Left lung (tissue), 10 donors: ENCODE measurements around the gene WDR33. TPM values are rescaled to one million over a fixed set of nuclear protein-coding genes. Genes with fewer than 3 reads are reported as not detected.
A peak's percentile ranks its signal among the peaks of the same experiment; 100 is the strongest.

Source experiments
- ATAC-seq: fragments of 200-7000 bp; cut with Tn5 transposase; one replicate; pipeline ENCODE4 v1.9.1; 2020; ENCODE audit warnings: moderate library complexity
- DNase-seq, 4 donors: peaks; one replicate each; pipeline ENCODE4 v3.0.0-alpha.2; 2013 to 2020
- H3K27ac ChIP-seq, 2 donors: fragments of 200-600 bp; sonication (generic) in 1 of 2; one replicate each; pipeline versions ENCODE4 v1.5.0 to v1.8.0; 2020 to 2021
- H3K27me3 ChIP-seq, 2 donors: fragments of 200-600 bp; sonication (generic) in 1 of 2; one replicate each; pipeline versions ENCODE4 v1.5.0 to v1.8.0; 2020 to 2021
- H3K36me3 ChIP-seq, 2 donors: fragments of 200-600 bp; sonication (generic) in 1 of 2; one replicate each; pipeline versions ENCODE4 v1.5.0 to v1.8.0; 2020 to 2021
- H3K4me1 ChIP-seq, 2 donors: fragments of 200-600 bp; one replicate each; pipeline ENCODE4 v1.8.0; 2021
- H3K4me3 ChIP-seq, 2 donors: fragments of 200-600 bp; sonication (generic) in 1 of 2; one replicate each; pipeline versions ENCODE4 v1.5.0 to v1.8.0; 2020 to 2021; ENCODE audit warnings: mild to moderate bottlenecking in 1 of 2
- H3K9me3 ChIP-seq, 2 donors: fragments of 200-600 bp; sonication (generic) in 1 of 2; one replicate each; pipeline versions ENCODE4 v1.5.0 to v1.8.0; 2020 to 2021
- intact Hi-C, 2 donors: fragments of 100-400 bp; cut with DNase I; formaldehyde crosslinking; loops; one replicate each; pipeline versions ENCODE4 v1.11.2 to v1.14.2; 2022
- polyA plus RNA-seq, 6 donors: library from polyadenylated mRNA; unstranded; fragments of 120-200 nt; gene quantifications; one replicate each; pipeline ENCODE4 v1.2.1, GENCODE V29; 2013; ENCODE audit not compliant: insufficient read length in 6 of 6
- total RNA-seq, 2 donors: library from RNA; stranded (reverse); fragmentation: NEBNext Ultra II Directional; extraction: Animal tissue kit (Norgen Biotek cat#: 25700); gene quantifications; one replicate each; pipeline ENCODE4 v1.2.1, GENCODE V29; 2021
- TF ChIP-seq, protein P1 (sequence below), 2 donors: fragments of 200-600 bp; sonication (generic) in 1 of 2; IDR thresholded peaks; one replicate each; pipeline versions ENCODE4 v1.5.0 to v1.8.0; 2021; ENCODE audit warnings: antibody characterized with exemption in 2 of 2
- donor health status: DM: no; HTN: yes; CAD: no.
- donor health status: DM: no; HTN: no; CAD: no.

The WDR33 gene
- total and polyA plus RNA-seq, 8 donors, result 46.4 to 57.5 (median 50.8) TPM

DNA sequence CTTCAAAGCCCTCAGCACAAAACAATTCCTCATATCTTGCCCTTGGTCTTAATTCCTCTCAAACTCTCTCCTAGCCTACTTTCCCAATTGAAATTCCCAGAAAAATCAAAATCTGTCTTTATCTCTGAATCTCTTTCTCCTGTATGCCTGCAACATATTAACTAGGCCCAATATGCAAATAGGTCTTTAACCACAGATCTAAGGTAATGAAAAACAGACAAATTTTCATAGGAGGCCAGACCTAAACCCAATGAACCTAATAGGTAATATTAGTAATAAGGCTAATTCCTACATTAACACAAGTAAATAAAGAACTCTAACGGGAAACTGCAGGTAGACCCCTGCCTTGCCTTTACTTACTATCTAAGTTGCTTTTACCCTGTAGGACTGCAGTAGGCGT, 41.4 kb downstream of the WDR33 start:
- intact Hi-C loops, result no loop called here
- TF ChIP-seq, protein P1, sequence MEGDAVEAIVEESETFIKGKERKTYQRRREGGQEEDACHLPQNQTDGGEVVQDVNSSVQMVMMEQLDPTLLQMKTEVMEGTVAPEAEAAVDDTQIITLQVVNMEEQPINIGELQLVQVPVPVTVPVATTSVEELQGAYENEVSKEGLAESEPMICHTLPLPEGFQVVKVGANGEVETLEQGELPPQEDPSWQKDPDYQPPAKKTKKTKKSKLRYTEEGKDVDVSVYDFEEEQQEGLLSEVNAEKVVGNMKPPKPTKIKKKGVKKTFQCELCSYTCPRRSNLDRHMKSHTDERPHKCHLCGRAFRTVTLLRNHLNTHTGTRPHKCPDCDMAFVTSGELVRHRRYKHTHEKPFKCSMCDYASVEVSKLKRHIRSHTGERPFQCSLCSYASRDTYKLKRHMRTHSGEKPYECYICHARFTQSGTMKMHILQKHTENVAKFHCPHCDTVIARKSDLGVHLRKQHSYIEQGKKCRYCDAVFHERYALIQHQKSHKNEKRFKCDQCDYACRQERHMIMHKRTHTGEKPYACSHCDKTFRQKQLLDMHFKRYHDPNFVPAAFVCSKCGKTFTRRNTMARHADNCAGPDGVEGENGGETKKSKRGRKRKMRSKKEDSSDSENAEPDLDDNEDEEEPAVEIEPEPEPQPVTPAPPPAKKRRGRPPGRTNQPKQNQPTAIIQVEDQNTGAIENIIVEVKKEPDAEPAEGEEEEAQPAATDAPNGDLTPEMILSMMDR (IDR thresholded peaks at IDR 0.05), result no peak
- H3K36me3 ChIP-seq, result peaks cover 0 to 44% of the 10 kb centered on the region in 2 donors

DNA sequence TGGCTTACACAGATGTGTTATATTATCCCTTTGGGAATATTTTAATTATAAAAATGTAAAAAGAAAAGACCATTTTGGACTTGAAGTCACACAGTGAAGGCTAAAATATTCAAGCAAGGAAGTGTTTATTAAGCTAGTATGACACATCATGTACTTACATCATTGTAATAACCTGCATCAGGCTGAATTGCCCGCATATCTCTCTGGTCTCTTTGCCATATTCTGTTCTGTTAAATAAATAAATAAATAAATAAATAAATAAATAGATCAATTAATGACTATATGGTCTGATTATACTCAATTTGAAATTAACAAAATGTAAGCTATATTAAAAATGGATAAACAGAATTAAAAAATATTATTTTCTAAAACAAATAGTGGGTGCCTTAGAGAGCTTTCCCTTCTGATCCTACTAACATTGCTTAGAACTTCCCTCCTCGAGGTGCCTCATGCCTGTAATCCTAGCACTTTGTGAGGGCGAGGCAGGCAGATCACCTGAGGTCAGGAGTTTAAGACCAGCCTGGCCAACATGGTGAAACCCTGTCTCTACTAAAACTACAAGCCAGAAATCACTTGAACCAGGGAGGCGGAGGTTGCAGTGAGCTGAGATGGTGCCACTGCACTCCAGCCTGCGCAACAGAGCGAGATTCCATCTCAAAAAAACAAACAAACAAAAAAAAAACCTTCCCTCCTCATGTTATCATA, 42.0 kb downstream of the WDR33 start:
- H3K27me3 ChIP-seq, result no peaks in the 10 kb centered on the region
- no peak for DNase-seq
- H3K4me3 ChIP-seq, result no peak overlapping the region
- no peak for ATAC-seq
- intact Hi-C loops, result no loop called here
- peaks cover 0 to 51% of the 10 kb centered on the region in 2 donors for H3K36me3 ChIP-seq
- H3K4me1 ChIP-seq, result no peaks in the 10 kb centered on the region
- TF ChIP-seq, protein P1 (IDR thresholded peaks at IDR 0.05), result no peak
- no peaks in the 10 kb centered on the region for H3K9me3 ChIP-seq
- H3K27ac ChIP-seq, result no peak overlapping the region

More for the DNA sequence above, 41.4 kb downstream of the WDR33 start:
- DNase-seq (no peak), ATAC-seq (no peak)
- Histone ChIP-seq H3K9me3 (no peaks in the 10 kb centered on the region), H3K27me3 (no peaks in the 10 kb centered on the region), H3K4me1 (peaks cover 0 to under 1% of the 10 kb centered on the region in 2 donors), H3K27ac (no peak overlapping the region), H3K4me3 (no peak overlapping the region)

DNA sequence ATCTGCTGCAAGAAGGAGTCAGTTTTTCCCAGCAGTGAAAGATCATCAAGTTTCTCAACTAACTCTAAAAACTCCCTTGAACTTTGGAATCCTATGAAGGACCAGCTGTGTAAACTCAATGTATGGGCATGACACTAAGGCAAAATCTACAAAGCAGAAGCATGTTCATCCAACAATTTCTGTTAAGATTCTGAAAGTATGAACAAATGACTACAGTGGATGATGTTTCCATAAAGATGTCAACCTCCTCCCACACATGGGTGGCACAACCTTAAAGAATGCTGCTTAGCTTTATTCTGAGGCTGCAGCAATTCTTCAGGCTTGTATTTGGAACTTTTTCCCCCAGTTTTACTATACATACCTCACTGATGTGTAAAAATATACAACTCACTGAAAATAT, 47.2 kb downstream of the WDR33 start:
- Histone ChIP-seq H3K4me3 (no peak overlapping the region), H3K9me3 (no peaks in the 10 kb centered on the region), H3K4me1 (no peaks in the 10 kb centered on the region), H3K27me3 (no peaks in the 10 kb centered on the region), H3K27ac (no peak overlapping the region), H3K36me3 (peaks cover 0 to 94% of the 10 kb centered on the region in 2 donors)
- TF ChIP-seq, protein P1 (IDR thresholded peaks at IDR 0.05), result no peak
- intact Hi-C loops, result no loop called here
- ATAC-seq (no peak), DNase-seq (no peak)

DNA sequence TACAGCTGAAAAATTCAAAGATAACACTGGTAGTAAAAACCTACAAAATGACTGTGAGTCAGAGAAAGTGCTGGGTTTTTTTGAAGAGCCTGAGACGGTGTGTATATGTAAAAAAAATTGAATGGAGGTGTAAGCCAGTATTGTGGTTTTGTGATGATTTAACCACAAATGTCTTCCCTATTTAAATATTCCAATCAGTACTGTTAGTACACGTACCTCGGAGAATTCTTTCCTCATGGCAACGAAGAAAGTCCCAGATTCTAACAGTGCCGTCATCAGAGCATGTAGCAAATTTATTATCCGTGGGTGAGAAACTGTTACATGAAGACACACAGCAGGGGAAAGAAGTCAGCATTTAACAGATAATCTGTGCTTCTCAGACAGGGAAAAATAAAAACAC, 48.1 kb downstream of the WDR33 start:
- ATAC-seq, result peak; percentile 41
- Histone ChIP-seq H3K36me3 (peaks cover 0 to 95% of the 10 kb centered on the region in 2 donors), H3K4me3 (no peak overlapping the region), H3K27me3 (no peaks in the 10 kb centered on the region), H3K27ac (no peak overlapping the region), H3K4me1 (no peaks in the 10 kb centered on the region), H3K9me3 (no peaks in the 10 kb centered on the region)
- no peak for DNase-seq
- TF ChIP-seq, protein P1 (IDR thresholded peaks at IDR 0.05), result no peak
- intact Hi-C loops, result no loop called here

DNA sequence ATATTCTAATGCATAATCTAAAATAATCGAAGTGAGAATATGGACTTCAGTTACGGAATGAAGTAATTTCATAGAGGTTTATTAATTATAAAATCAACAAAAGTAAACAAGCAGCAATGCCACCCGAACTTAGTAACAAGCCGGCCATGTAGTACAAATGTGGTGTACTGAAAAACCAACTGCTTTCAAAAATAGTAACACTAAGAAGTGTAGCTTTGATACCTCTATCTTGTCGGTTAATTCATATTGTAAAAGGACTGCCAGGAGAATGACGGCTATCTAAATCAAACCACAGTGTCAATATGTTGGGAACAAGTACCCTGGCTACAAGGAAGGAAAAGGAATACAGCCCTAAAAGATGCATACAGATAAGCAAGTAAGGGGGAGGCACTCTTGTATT, 48.5 kb downstream of the WDR33 start:
- Histone ChIP-seq H3K27ac (no peak overlapping the region), H3K27me3 (no peaks in the 10 kb centered on the region), H3K4me1 (no peaks in the 10 kb centered on the region), H3K36me3 (peaks cover 0 to 93% of the 10 kb centered on the region in 2 donors), H3K9me3 (no peaks in the 10 kb centered on the region), H3K4me3 (no peak overlapping the region)
- no peak for ATAC-seq
- no peak for DNase-seq
- TF ChIP-seq, protein P1 (IDR thresholded peaks at IDR 0.05), result no peak
- intact Hi-C loops, result no loop called here
